Muscle of arm (tissue), 12 donors: ENCODE results near the gene SPATA16. TPM values are rescaled to one million over a fixed set of nuclear protein-coding genes. Genes with fewer than 3 reads are reported as not detected.
"Not testable (repeated sequence)": the region's sequence is repeated elsewhere in the genome, so short reads cannot be mapped to it uniquely, and the experiment has no call there.

Experiments
- DNase-seq: peaks from one replicate; pipeline ENCODE4 v3.0.0-alpha.2; 2013
- polyA plus RNA-seq, 12 donors: library from polyadenylated mRNA; unstranded; fragments of 120-200 nt; gene quantifications; one replicate each; pipeline ENCODE4 v1.2.1, GENCODE V29; 2013; ENCODE audit not compliant: insufficient read length in 12 of 12

SPATA16 gene
- polyA plus RNA-seq, 12 donors = not detected

DNA sequence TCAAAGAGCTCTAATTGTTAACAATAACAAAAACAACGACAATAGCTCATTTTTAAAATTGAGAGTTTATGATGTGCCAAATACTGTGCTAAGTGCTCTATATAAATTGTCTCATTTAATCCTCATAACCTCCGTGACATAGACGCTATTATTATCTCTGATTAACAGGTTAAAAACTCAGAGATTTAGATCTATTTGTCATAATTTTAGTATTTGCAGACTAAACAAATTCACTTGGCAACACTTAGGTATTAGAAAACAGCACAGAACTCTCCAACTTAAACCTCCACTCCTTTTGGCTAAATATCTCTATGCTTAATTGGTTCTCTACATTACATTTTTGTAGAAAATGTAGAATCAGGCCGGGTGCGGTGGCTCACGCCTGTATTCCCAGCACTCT, 136.4 kb downstream of the SPATA16 start:
- no peak for DNase-seq

DNA sequence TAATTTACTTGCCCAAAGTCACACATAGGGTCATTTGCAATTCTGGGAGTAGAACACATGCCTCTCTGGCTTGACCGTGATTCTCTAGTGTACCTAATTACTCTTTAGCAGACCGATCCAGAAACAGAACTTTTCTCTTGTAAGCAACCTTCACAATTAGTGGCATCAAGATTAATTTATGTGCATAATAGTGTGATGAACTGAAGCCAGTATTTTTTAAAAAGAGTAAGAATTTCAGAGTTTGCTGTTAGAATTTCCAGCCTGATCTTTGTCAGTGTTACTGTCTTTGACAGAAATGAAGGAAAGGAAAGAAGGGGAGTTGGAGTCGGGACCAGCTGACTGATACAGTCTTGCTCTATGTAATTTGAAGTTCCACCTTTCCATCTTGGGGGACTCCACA, 137.1 kb downstream of the SPATA16 start:
- no peak for DNase-seq

DNA sequence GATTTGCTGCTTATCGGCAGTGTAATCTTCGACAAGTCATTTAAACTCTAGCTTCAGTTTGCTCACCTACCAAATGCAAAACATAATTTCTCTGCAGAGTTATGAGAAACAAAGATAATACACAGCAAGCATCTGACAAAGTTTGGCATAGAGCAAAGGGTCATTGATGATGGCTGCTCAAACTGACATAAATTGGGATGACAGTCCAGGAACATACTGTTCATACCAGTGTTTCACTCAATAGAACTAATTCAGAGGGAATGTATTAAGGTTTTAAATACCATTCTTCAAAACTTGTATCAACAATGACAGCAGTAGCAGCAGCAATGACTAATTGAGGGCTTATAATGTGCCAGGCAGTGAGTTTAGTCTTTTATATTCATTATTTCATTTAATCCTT, 137.6 kb downstream of the SPATA16 start:
- DNase-seq = no peak

DNA sequence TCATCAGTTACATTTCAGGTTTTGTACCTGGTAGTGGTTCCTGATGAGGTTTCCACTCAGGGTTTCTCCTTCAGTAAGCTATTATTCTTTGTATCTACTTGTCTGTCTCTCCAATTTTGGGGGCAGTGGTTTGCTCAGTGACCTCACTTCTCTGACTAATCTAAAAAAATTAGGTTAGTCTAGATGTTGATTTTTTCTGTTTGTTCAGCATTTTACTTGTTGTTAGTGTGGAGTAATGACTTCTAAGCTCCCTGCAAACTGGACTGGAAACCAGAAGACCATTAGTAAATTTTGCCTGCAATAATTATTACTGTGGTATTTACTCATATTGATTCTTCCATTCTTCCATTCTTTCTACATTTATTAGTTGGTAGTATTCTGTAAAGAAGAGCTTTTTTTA, 139.4 kb downstream of the SPATA16 start:
- DNase-seq = no peak

DNA sequence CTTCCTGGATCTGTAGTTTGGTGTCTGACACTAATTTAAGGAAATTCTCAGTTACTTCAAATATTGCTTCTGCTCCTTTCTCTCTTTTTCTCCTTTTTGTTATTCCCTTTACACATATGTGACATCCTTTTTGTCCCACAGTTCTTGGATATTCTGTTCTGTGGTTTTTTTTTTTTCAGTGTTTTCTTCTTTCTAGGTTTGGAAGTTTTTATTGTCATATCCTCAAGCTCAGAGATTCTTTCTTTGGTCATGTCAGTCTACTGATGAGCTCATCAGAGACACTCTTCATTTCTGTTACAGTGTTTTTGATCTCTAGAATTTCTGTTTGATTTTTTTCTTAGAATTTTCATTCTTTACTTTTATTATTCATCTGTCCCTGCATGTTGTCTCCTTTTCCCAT, 140.5 kb downstream of the SPATA16 start:
- DNase-seq = no peak

DNA sequence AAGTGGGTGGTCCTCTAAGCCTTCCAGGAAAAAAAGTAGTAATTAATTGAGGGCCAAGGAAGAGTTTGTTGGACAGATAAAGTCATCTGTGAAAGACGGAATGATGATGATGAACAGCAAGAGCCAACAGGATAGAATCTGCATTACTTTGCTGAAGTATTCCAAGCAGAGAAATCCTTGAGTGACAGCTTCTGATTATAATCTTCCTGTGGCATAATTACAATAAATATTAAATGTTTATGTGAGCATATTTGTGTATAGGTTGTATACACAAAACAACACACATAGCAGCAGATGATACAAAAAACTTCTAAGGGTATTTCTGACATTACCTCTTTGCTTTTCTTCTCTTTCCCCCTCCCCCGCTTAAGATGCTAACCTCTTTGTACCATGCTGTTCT, 147.6 kb downstream of the SPATA16 start:
- no peak for DNase-seq

DNA sequence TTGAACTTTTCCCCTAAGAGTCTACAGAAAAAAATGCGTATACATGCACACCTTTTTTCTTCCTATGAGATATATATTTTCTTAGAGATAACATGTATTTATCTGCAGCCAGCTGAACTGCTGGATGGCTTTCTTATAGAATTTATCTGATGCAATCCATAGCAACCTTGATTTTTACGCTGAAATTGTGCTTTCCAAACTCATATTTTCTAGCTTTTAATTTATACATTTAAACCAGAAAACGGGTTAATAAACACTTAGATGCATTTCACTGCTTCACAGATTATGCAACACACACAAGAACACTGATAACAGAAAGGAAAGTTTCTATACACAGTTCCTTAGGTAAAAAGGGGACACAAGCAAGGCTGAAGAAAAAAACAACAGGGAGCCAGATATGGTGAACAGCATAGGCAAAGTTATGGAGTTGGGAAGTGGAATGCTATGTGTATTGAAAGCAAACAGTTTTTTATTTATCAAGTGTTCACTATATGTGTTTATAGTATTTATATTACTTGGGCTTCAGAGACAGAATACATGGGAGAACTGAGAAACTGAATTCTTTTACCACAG, 149.5 kb downstream of the SPATA16 start:
- no peak for DNase-seq

DNA sequence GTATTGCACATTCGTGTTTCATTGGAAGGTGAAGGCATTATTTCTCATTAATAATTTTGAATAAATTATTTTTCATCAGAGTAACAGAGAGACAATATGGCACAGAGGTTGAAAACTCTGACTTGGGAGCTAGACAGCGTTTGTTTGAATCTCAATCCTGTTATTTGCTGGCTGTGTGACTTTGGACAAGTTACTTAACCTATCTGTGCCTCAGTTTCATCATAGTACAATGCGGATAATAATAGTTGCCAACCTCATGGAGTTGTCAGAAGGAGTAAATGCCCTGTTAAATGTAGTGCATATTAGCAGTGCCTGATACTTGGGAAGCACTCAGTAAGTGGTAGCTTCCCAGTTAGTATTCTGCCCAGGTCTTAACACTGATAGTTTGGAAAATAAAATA, 151.7 kb downstream of the SPATA16 start:
- DNase-seq = no peak

DNA sequence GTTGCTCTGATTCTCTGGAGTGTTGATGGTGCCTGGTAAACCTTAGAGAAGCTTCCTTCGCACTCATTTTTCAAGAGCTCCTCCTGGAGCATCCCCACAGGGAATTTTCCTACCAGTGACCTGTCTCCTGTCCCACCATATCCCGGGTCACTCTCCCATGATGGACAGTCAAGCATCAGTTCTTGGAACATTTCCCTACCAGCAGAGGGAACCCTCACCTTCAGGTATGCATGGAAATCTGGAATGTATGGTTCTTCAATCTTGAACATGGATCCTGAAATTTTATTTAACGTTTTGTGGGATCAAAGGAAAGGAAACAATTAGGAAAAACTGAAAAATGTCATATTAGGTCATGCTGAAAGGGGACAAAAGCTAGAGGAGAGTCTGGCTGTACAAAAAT, 153.8 kb downstream of the SPATA16 start:
- no peak for DNase-seq

DNA sequence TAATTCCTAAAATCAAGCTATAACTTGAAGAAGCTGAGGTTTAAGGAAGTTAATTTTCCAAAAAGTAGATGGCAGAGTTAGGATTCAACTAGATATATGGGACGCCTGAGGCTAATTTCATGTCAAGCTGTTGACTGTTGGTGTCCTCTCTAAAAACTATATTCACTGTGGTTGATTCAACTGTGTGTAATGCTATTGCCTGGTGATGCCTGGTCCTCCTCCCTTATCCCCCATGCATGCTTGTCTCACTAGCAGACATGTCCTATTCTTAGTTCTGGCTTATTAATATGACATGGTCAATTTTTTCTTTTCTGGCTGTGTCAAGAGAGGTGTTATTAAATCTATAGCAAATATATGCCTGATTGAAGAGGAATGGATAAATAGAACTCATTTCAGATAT, 156.1 kb downstream of the SPATA16 start:
- DNase-seq = no peak

DNA sequence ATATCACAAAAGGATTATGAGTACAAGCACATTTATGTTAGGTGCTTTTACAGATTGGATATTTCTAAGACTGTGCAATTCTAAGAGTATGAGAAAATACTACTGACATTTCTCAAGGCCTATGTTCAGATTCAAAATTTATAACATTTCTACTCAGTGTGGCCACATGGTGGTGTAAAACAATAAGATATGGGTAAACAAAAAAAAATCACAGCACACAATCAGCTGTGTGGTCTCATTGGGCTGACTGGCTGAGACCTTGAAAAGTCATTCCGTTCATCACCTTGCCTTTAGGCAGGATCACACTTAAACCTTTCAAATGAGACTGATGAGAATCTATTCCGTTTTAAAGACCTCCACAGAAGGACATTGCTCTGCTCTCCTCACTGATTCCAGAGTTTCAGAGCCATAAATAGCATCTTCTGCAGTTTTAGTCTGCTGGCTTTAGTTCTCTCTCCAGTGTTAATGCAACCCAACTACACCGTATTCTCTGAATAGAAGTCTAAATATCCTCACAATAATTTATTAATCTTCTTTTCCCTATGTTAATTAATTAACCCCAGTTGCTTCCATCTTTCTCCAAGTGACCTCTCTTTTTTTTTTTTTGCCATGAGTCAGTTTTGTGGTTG, 158.2 kb downstream of the SPATA16 start:
- no peak for DNase-seq

DNA sequence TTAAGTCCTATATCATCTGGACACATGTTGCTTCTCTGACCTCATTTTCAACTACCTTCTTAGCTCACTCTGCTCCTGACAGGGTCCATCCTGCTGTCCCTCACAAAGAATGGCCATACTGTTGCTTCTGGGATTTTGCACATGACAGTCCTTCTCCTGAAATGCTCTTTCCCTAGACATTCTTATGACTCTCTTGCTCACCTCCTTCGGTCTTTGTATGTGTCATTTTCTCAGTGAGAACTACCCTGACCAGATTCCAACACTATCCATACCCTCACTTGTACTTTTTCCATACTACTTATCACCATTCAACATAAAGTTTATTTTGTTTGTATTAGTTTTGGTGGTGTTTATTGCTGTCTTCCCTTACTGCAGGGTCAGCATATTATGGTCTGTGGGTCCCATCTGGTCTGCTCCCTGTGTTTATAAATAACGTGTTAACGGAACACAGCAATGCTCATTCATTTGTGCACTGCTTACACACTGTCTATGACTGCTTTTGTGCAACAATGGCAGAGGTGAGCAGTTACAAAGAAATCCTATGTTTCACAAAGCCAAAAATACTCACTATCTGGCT, 159.5 kb downstream of the SPATA16 start:
- no peak for DNase-seq

DNA sequence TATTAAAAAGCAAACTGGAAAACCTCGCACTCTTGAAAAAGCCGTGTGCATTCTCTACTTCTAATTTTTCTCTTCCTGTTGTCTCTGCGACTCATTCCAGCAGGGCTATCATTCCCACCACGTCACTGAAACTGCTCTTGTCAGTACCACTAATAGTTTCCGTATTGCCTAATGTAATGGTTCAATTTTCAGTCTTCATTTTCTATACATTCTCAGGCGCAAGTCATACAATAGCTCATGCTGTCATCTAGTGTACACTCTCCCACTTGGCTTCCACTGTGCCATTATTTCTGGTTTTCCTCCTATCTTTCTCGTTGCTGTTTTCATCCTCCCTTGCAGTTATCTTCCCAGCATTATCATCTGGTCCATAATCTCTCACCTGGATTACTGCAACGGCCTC, 160.2 kb downstream of the SPATA16 start:
- no peak for DNase-seq

DNA sequence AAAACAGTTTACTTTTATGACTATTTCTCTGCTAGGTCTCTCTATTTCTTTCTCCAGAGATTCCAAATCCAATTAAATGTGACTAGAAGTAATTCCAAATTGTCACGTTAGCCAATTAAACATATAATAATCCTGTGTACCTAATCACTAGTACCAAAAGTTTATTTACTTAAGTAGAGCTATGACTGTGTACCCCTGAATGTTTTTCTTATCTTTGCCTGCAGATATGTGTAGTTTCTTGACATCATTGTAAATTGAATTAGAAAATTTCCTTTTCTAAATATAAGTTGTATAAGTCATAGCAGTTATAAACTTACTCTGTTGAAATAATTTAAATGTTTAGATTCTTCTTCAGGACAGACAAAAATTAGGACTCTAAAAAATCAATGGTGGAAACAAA, 163.3 kb downstream of the SPATA16 start:
- DNase-seq = no peak

DNA sequence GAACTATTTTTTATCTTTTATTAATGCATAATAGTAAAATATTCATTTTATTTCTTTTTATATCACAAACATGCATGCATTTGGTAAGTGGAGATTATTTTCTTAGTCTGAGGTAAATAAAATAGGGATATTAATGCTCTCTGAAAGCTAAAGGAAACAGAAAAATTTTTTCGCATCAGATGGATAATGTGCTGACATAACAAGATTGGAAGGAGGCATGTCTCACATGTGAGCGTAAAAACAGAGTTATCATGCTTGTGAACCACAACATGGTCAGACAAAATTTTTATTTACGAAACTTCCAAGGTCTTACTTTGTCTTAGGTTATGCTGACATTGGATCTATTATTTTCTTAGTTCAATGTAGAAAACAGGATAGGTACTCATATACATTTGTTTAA, 166.1 kb downstream of the SPATA16 start:
- no peak for DNase-seq

DNA sequence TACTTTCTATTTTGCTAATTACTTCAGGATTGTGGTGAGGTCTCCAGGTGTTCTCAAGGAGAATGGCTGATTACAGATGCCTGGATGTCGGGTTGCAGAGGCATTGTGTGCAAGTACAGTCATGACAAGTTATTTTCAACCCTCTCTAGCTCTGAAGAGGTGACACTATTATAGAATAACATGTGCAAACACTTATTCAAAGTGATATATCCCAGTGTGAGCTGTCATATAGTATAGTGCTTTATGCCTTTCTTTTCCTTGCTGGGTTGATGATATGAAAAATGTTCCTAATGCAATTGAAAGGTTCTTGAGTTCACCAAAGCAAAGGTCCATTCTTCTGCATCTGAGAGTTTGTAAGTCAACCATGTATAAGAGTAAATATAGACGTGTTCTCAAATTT, 167.2 kb downstream of the SPATA16 start:
- no peak for DNase-seq

DNA sequence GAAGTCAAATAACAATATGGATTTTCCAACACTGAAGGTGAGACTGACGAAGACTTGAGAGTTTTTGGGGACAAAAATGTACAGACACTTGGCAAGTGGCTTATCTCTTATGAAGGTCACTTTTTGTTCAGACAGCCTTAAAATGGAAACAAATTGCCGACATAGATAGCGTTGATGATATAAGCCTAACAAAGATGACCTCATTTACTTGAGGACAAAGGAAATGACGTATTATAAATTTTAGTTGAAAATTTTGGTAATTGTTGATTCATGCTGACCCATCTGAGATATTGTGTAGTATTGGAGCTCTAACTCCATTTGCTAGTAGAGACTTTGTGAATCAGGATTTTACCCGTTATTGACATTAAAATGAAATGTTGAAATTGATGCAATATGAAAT, 168.3 kb downstream of the SPATA16 start:
- no peak for DNase-seq

DNA sequence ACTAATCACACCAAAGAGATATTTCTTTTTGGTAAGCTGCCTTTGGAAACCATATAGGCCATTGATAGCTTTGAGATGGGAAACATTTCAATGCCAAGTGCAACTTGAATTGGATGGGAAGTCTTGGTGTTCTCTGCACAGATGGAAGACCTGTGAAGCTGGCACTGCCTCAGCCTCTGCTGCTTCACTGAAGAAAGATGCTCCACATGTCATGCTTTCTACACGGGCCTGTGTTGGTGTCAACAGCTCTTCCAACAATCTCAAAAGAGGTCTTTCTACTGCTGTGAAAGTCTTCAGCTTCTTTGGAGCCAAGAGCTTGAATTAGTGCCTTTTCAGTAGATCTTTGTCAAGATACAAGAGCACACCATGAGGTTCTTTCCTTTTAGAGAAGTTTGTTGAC, 169.0 kb downstream of the SPATA16 start:
- no peak for DNase-seq

DNA sequence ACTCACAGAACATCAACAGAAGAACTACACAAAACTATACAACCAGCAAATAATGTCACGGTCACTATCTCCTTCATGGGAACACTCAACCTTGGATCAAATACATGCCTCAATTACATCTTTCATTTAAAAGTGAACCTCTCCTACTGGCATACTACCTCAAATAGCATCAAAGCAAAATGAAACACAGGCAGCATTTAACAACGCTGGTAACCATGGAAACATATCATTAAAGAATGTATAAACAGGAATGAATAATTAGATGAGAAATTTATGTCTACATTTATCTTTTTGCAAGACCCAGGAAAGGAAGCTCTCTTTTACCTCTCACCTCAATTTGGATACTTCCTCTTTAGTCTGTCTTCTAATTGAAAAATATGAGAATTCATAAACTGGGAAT, 172.4 kb downstream of the SPATA16 start:
- DNase-seq = no peak

DNA sequence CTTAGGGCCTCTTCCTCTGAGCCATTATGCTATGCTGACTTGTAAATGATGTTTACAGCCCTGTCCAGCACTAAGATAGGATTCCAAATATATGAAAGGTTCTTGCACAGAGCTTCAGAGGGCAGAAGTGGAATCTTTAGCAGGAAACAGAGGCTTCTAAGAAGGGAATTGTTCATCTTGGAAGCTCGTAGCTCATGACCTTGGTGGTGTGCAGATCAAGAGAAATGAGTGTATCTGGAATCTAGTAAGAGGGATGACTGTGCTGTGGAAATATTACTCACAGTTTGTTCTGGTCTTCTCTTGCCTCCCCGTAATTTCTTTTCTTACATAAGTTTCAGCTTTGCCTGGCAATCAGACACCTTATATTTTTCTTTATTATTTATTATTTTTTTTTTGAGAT, 175.8 kb downstream of the SPATA16 start:
- DNase-seq = no peak

DNA sequence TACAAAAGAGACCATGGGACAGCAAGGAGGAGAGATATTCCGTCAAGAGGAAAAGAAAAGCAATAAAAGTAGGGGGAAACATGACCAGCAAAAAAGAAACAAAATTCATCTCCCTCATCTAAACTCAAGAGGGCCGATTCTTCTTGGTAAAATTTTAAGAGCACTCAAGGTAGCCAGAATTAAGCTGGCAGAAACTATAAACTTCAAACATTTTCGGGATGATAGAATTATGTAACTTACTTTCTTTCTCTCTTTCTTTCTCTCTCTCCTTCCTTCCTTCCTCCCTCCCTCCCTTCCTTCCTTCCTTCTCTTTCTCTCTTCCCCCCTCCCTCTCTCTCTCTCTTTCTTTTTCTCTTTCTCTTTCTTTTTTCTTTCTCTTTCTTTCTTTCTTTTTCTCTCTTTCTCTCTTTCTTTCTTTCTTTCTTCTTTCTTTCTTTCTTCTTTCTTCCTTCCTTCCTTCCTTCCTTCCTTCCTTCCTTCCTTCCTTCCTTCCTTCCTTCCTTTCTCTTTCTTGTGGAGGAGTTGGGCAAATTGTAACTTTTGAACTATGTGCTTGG, 180.3 kb downstream of the SPATA16 start:
- DNase-seq = not testable (repeated sequence)

DNA sequence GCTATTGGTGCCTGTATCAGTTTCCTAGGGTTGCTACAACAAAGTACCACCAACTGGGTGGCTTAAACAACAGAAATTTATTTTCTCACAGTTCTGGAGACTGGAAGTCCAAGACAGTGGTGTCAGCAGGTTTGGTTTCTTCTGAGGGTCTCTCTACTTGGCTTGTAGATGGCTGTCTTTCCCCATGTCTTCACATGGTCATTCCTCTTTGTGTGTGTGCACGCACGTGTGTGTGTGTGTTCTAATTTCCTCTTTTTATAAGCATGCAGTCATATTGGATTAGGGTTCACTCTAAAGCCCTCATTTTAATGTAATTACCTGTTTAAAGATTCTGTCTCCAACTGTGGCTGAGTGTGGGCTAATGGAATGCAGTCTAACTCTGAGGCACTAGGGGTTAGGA, 182.5 kb downstream of the SPATA16 start:
- DNase-seq = no peak

DNA sequence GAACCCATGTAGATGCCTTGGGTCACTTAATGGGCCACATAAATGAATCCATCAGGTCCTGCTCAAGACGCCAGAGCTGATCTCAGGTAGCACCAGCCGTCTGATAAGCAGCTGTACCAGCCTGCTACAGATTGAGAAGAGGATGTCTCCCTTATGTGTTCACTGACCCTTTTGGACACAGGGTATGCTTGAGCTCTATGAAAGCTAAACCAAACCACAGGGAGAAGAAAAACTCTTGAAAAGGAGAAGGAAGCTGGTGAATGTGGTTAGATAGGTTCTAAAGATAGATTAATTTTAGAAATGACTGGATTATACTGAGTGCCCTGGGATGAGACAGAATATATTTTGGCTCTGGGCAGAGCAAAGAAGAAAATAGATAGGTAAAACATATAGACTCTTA, 187.5 kb downstream of the SPATA16 start:
- no peak for DNase-seq

DNA sequence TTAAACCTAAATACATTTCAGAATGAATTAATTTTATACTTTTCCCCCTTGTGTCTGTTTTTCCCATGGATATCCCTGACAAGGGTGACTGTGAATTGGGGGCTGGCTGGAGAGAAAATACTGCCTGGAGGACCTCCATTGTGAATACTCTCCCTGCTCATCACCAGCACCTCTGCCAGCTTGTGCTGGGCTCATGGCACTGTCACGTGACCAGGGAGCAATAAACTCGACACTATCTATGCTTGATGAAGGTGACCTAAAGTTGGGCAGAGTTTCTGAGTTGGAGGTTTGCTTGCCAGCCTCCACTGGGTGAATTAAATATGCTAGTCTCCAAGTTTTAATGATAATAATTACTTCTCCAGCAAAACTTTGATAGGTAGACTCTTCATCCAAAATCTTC, 189.5 kb downstream of the SPATA16 start:
- no peak for DNase-seq
